SK-N-SH (cell line): ENCODE measurements around the gene NPM1. TPM values are rescaled to one million over a fixed set of nuclear protein-coding genes. Genes with fewer than 3 reads are reported as not detected.

Experiments used
- CTCF ChIA-PET: fragments of 300-600, 350-600 bp; formaldehyde crosslinking; extraction: SDS; loops from one replicate; lab custom pipeline; 2021; lab: Yijun Ruan, JAX
- POLR2A ChIA-PET: fragments of 350-600 bp; sonication (Branson Sonifier 250); formaldehyde crosslinking; extraction: SDS; loops from one replicate; lab custom pipeline; 2020; ENCODE audit warnings: antibody characterized with exemption, inconsistent platforms; lab: Yijun Ruan, JAX
- DNase-seq: peaks from one replicate; pipeline ENCODE4 v3.0.0; 2012
- H2AFZ ChIP-seq: fragments of 200-600 bp; sonication (generic); 2 replicates; pipeline ENCODE4 v1.8.1; 2016; ENCODE audit warnings: antibody characterized with exemption, mild to moderate bottlenecking, low read depth
- H3F3A ChIP-seq: fragments of 200-600 bp; sonication (generic); replicated peaks from 2 replicates; pipeline ENCODE3; 2016; ENCODE audit warnings: antibody characterized with exemption, mild to moderate bottlenecking; ENCODE audit not compliant: insufficient read depth
- H3K27ac ChIP-seq, 2 experiments: fragments of 200-500 bp in 1 of 2; fragments of 200-600 bp in 1 of 2; sonication (Bioruptor generic) in 1 of 2; sonication (generic), shearing (Covaris generic) in 1 of 2; 2 replicates each; pipeline versions ENCODE4 v1.5.1 to v1.6.1; 2014 to 2016; ENCODE audit warnings: low read depth in 2 of 2, inconsistent platforms in 1 of 2, low read length in 1 of 2, mild to moderate bottlenecking in 1 of 2, mixed read lengths in 1 of 2
- H3K27me3 ChIP-seq: fragments of 200-600 bp; sonication (generic), shearing (Covaris generic); 2 replicates; pipeline ENCODE4 v1.6.1; 2016; ENCODE audit warnings: mixed run types; ENCODE audit not compliant: insufficient read depth
- H3K36me3 ChIP-seq, 2 experiments: fragments of 200-500 bp in 1 of 2; fragments of 200-600 bp in 1 of 2; sonication (Bioruptor generic) in 1 of 2; sonication (generic) in 1 of 2; replicated peaks in 1 of 2; 2 replicates each; pipeline versions ENCODE3 to v1.5.1; 2014 to 2016; ENCODE audit warnings: low read length in 1 of 2, mild to moderate bottlenecking in 1 of 2; ENCODE audit not compliant: insufficient read depth in 2 of 2, control insufficient read depth in 1 of 2
- H3K4me1 ChIP-seq, 2 experiments: fragments of 200-500 bp in 1 of 2; fragments of 200-600 bp in 1 of 2; sonication (Bioruptor generic) in 1 of 2; sonication (generic), shearing (Covaris generic) in 1 of 2; 2 replicates each; pipeline versions ENCODE4 v1.5.1 to v1.6.1; 2014 to 2016; ENCODE audit warnings: low read depth in 1 of 2, low read length in 1 of 2, mixed run types in 1 of 2; ENCODE audit not compliant: insufficient read depth in 2 of 2, control insufficient read depth in 1 of 2
- H3K4me2 ChIP-seq: fragments of 200-600 bp; sonication (generic), shearing (Covaris generic); 2 replicates; pipeline ENCODE4 v1.6.1; 2017; ENCODE audit warnings: mixed run types
- H3K4me3 ChIP-seq, 2 experiments: fragments of 200-500 bp in 1 of 2; fragments of 200-600 bp in 1 of 2; sonication (Bioruptor generic) in 1 of 2; sonication (generic), shearing (Covaris generic) in 1 of 2; 2 replicates each; pipeline versions ENCODE4 v1.5.1 to v1.8.1; 2014 to 2016; ENCODE audit warnings: low read depth in 2 of 2, inconsistent platforms in 1 of 2, low read length in 1 of 2, mild to moderate bottlenecking in 1 of 2, mixed read lengths in 1 of 2, moderate library complexity in 1 of 2
- H3K79me2 ChIP-seq: fragments of 200-600 bp; sonication (generic); 2 replicates; pipeline ENCODE4 v1.8.1; 2017; ENCODE audit warnings: mild to moderate bottlenecking; ENCODE audit not compliant: insufficient read depth
- H3K9ac ChIP-seq: fragments of 200-600 bp; sonication (generic); 2 replicates; pipeline ENCODE4 v1.6.1; 2017; ENCODE audit warnings: mixed run types
- H3K9me2 ChIP-seq: fragments of 200-600 bp; sonication (generic); 2 replicates; pipeline ENCODE4 v1.6.1; 2017; ENCODE audit warnings: mixed run types
- H3K9me3 ChIP-seq: fragments of 200-600 bp; sonication (generic); 2 replicates; pipeline ENCODE4 v1.6.1; 2017; ENCODE audit warnings: mixed run types, mild to moderate bottlenecking, moderate library complexity
- H4K20me1 ChIP-seq: fragments of 200-600 bp; sonication (generic); 2 replicates; pipeline ENCODE4 v1.6.1; 2017; ENCODE audit warnings: mild to moderate bottlenecking, mixed run types; ENCODE audit not compliant: insufficient read depth
- CHD2 ChIP-seq: fragments of 150-350 bp; IDR thresholded peaks from 2 replicates; pipeline ENCODE4 v1.6.1; 2018; ENCODE audit warnings: low read length; ENCODE audit not compliant: partially characterized antibody
- FOXM1 ChIP-seq: IDR thresholded peaks from 2 replicates; pipeline ENCODE4 v1.4.0; 2012; ENCODE audit warnings: low read depth, mild to moderate bottlenecking
- GABPA ChIP-seq: IDR thresholded peaks from 2 replicates; pipeline ENCODE4 v1.4.0; 2012; ENCODE audit warnings: low read depth, mild to moderate bottlenecking
- GATA2 ChIP-seq: sonication (generic); formaldehyde crosslinking; IDR thresholded peaks from 2 replicates; pipeline ENCODE4 v1.5.0; 2020; ENCODE audit warnings: mild to moderate bottlenecking, missing genetic modification reagents
- MAX ChIP-seq: IDR thresholded peaks from 2 replicates; pipeline ENCODE4 v1.4.0; 2012; ENCODE audit warnings: low read depth
- MEF2A ChIP-seq: IDR thresholded peaks from 2 replicates; pipeline ENCODE4 v1.4.0; 2012; ENCODE audit warnings: low read depth, borderline replicate concordance
- NFIC ChIP-seq: IDR thresholded peaks from 2 replicates; pipeline ENCODE4 v1.4.0; 2012; ENCODE audit warnings: borderline replicate concordance
- RXRA ChIP-seq: IDR thresholded peaks from 2 replicates; pipeline ENCODE4 v1.4.0; 2012; ENCODE audit warnings: low read depth, mild to moderate bottlenecking, borderline replicate concordance
- SIN3A ChIP-seq: IDR thresholded peaks from 2 replicates; pipeline ENCODE4 v1.6.1; 2012; ENCODE audit warnings: low read depth, mild to moderate bottlenecking, low read length, moderate library complexity, borderline replicate concordance
- SMC3 ChIP-seq: IDR thresholded peaks from 2 replicates; pipeline ENCODE4 v1.6.1; 2012; ENCODE audit warnings: low read depth, low read length, improper control_type of control experiment
- TAF1 ChIP-seq: IDR thresholded peaks from 2 replicates; pipeline ENCODE4 v1.6.1; 2012; ENCODE audit warnings: low read depth, mild to moderate bottlenecking, low read length, moderate library complexity, borderline replicate concordance
- USF1 ChIP-seq: IDR thresholded peaks from 2 replicates; pipeline ENCODE4 v1.4.0; 2012; ENCODE audit warnings: low read depth, borderline replicate concordance
- YY1 ChIP-seq: IDR thresholded peaks from 2 replicates; pipeline ENCODE4 v1.4.0; 2012; ENCODE audit warnings: low read depth, mild to moderate bottlenecking
- WGBS: methylation state at CpG from one replicate; pipeline ENCODE4 v1.1.6; 2017; ENCODE audit warnings: low lambda C conversion rate; 5-methylcytosine and 5-hydroxymethylcytosine counted together
- polyA plus RNA-seq, 3 experiments: library from polyadenylated mRNA; depleted of rRNA; stranded (reverse); fragments of >200 nt; gene quantifications; 2 replicates each; pipeline ENCODE4 v1.2.3, GENCODE V29; 2012
- TF ChIP-seq, protein P1 (sequence below): fragments of 150-350 bp; IDR thresholded peaks from 2 replicates; pipeline ENCODE4 v1.6.1; 2016; ENCODE audit warnings: mild to moderate bottlenecking, low read depth, low read length
- TF ChIP-seq, protein P2 (sequence below): IDR thresholded peaks from 2 replicates; pipeline ENCODE4 v1.4.0; 2012; ENCODE audit warnings: low read depth, borderline replicate concordance

The NPM1 gene
- polyA plus RNA-seq, 1 of the 3 experiments (the other 2 are of a cell fraction), result 4,764 TPM

DNA sequence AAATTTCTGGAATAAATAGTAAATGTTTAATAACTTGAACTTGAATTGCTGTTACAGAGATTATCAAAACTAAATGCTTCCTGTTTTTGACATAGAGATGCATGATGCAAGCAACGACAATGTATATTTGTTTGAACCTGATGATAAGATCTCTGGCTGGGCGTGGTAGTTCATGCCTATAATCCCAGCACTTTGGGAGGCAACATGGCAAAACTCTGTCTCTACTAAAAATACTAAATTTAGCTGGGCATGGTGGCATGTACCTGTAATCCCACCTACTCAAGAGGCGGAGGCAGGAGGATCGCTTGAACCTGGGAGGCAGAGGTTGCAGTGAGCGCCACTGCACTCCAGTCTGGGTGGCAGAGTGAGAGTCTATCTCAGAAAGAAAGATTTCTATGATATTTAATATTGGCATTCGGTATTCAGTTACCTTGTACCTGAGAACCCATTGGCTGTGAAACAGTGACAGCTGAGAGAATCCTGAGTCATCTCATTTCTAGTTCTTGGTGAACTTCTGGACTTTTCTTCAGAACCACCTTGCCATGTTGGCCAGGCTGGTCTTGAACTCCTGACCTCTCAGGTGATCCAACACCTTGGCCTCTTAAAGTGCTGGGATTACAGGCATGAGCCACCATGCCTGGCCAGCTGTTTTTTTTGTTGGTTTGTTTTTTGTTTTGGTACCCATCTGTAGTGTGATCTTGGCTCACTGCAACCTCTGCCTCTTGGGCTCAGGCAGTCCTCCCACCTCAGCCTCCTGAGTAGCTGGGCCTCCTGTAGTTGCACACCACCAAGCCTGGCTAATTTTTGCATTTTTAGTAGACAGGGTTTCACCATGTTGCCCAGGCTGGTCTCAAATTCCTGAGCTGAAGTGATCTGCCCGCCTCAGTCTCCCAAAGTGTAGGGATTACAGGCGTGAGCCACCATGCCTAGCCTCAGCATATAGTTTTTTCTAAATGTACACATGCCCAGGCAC lies 21.8 kb downstream of the NPM1 start:
- POLR2A ChIA-PET, result interaction anchor here (1.4 kb wide), 1 partner anchor 21 kb away, joined by 3 read pairs; no protein-coding TSS in a partner anchor

GRCh38 chr5:171410181-171410580 lies 22.5 kb downstream of the NPM1 start:
- Histone ChIP-seq H3K79me2 (peaks cover 81% of the 10 kb centered on the region), H4K20me1 (peaks cover 99% of the 10 kb centered on the region), H3K9me3 (no peaks in the 10 kb centered on the region), H3K36me3 (peaks cover 81 to 90% of the 10 kb centered on the region in 2 experiments), H3K9ac (no peak overlapping the region), H3K4me2 (no peak overlapping the region), H2AFZ (no peak overlapping the region), H3K4me1 (peaks cover 0 to 6% of the 10 kb centered on the region in 2 experiments; a peak in 2 of 4 replicates), H3K27ac (no peak overlapping the region), H3F3A (peaks cover 87% of the 10 kb centered on the region), H3K27me3 (no peaks in the 10 kb centered on the region), H3K9me2 (no peaks in the 10 kb centered on the region), H3K4me3 (no peak overlapping the region)
- POLR2A ChIA-PET, result interaction anchor here (1.4 kb wide), 1 partner anchor 22 kb away, joined by 3 read pairs; no protein-coding TSS in a partner anchor
- CTCF ChIA-PET, result interaction anchor here (2.0 kb wide), 1 partner anchor 9 kb away, joined by 7 read pairs; the partner anchor contains the start of gene FGF18
- no peak for DNase-seq
- WGBS, result 53% methylated on average over 1 of the region's 1 CpG
- TF ChIP-seq GABPA, result no peak
- no peak for TF ChIP-seq FOXM1
- TF ChIP-seq, protein P1, sequence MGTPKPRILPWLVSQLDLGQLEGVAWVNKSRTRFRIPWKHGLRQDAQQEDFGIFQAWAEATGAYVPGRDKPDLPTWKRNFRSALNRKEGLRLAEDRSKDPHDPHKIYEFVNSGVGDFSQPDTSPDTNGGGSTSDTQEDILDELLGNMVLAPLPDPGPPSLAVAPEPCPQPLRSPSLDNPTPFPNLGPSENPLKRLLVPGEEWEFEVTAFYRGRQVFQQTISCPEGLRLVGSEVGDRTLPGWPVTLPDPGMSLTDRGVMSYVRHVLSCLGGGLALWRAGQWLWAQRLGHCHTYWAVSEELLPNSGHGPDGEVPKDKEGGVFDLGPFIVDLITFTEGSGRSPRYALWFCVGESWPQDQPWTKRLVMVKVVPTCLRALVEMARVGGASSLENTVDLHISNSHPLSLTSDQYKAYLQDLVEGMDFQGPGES, result no peak
- no peak for TF ChIP-seq NFIC
- no peak for TF ChIP-seq SIN3A
- no peak for TF ChIP-seq RXRA
- TF ChIP-seq GATA2 (CRISPR knock-in tag), result no peak
- TF ChIP-seq, protein P2, sequence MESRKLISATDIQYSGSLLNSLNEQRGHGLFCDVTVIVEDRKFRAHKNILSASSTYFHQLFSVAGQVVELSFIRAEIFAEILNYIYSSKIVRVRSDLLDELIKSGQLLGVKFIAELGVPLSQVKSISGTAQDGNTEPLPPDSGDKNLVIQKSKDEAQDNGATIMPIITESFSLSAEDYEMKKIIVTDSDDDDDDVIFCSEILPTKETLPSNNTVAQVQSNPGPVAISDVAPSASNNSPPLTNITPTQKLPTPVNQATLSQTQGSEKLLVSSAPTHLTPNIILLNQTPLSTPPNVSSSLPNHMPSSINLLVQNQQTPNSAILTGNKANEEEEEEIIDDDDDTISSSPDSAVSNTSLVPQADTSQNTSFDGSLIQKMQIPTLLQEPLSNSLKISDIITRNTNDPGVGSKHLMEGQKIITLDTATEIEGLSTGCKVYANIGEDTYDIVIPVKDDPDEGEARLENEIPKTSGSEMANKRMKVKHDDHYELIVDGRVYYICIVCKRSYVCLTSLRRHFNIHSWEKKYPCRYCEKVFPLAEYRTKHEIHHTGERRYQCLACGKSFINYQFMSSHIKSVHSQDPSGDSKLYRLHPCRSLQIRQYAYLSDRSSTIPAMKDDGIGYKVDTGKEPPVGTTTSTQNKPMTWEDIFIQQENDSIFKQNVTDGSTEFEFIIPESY, result no peak
- no peak for TF ChIP-seq TAF1
- no peak for TF ChIP-seq CHD2
- TF ChIP-seq YY1, result no peak
- no peak for TF ChIP-seq USF1

More for the DNA sequence above, 21.8 kb downstream of the NPM1 start:
- Histone ChIP-seq H3K27ac (peak overlapping the region in 1 of 2 experiments; percentile 26; a peak in 2 of 4 replicates), H3F3A (peaks cover 85% of the 10 kb centered on the region), H3K9me2 (no peaks in the 10 kb centered on the region), H3K9ac (no peak overlapping the region), H2AFZ (no peak overlapping the region), H3K4me1 (peaks cover 0 to 6% of the 10 kb centered on the region in 2 experiments; a peak in 2 of 4 replicates), H3K4me2 (no peak overlapping the region), H3K36me3 (peaks cover 84 to 90% of the 10 kb centered on the region in 2 experiments), H3K9me3 (no peaks in the 10 kb centered on the region), H4K20me1 (peaks cover 98% of the 10 kb centered on the region), H3K27me3 (no peaks in the 10 kb centered on the region), H3K79me2 (peaks cover 88% of the 10 kb centered on the region), H3K4me3 (no peak overlapping the region)
- CTCF ChIA-PET, result interaction anchor here (1.1 to 2.0 kb wide), 2 partner anchors 10 to 665 kb away, joined by 3 to 7 read pairs; partner anchors contain the start of gene FGF18
- TF ChIP-seq SMC3, result no peak
- TF ChIP-seq YY1, result no peak
- TF ChIP-seq, protein P2, result peak; percentile 24; the same call in 1 of the 2 replicates
- TF ChIP-seq RXRA, result no peak
- TF ChIP-seq MEF2A, result no peak
- no peak for TF ChIP-seq MAX
- no peak for DNase-seq
- WGBS, result 92% methylated on average over 8 of the region's 8 CpGs
